ENCODE results near the gene TSSC4.

- TF ChIP-seq POLR2A (IDR thresholded peaks at IDR 0.05) (no peak), CTCF (IDR thresholded peaks at IDR 0.05) (no peak)
These were observed 51.4 kb downstream of the TSSC4 start for GRCh38 chr11:2451916-2452315.
